ENCODE data around the gene PPIL4.
"Not testable (repeated sequence)": the region's sequence is repeated elsewhere in the genome, so short reads cannot be mapped to it uniquely, and the experiment has no call there.

Gene PPIL4

GRCh38 chr6:149503276-149503675 is 42.6 kb downstream of the PPIL4 start:
- DNase-seq = no peak
- peak overlapping the region; percentile 17 to 62 for H3K27ac Mint-ChIP-seq
- H3K36me3 Mint-ChIP-seq (ENCODE audit: insufficient read depth) = peaks cover 37% of the 10 kb centered on the region
- H3K9me3 Mint-ChIP-seq = no peaks in the 10 kb centered on the region
- peaks cover 5 to 11% of the 10 kb centered on the region in 2 donors for H3K4me1 Mint-ChIP-seq (ENCODE audit: low read depth in 2 of 2)
- ATAC-seq (replicated peaks) = no peak
- no peaks in the 10 kb centered on the region for H3K27me3 Mint-ChIP-seq
- no peak overlapping the region for H3K4me3 Mint-ChIP-seq

- no peak overlapping the region for H3K4me3 Mint-ChIP-seq
- ATAC-seq (replicated peaks) (no peak), DNase-seq (no peak)
- peaks cover 39% of the 10 kb centered on the region for H3K36me3 Mint-ChIP-seq (ENCODE audit: insufficient read depth)
- no peaks in the 10 kb centered on the region for H3K27me3 Mint-ChIP-seq
- H3K9me3 Mint-ChIP-seq = no peaks in the 10 kb centered on the region
- H3K27ac Mint-ChIP-seq = no peak overlapping the region
- peaks cover 2 to 7% of the 10 kb centered on the region in 2 donors for H3K4me1 Mint-ChIP-seq (ENCODE audit: low read depth in 2 of 2)
Observed at GRCh38 chr6:149501768-149502167, 44.1 kb downstream of the PPIL4 start.

GRCh38 chr6:149501201-149501600 is 44.6 kb downstream of the PPIL4 start:
- DNase-seq = no peak
- Mint-ChIP-seq H3K27ac (peak overlapping the region; percentile 38 to 41), H3K4me3 (no peak overlapping the region), H3K27me3 (no peaks in the 10 kb centered on the region), H3K9me3 (no peaks in the 10 kb centered on the region), H3K4me1 (ENCODE audit: low read depth in 2 of 2) (peaks cover 2 to 7% of the 10 kb centered on the region in 2 donors), H3K36me3 (ENCODE audit: insufficient read depth) (peaks cover 39% of the 10 kb centered on the region)
- no peak for ATAC-seq (replicated peaks)

- H3K4me1 Mint-ChIP-seq (ENCODE audit: low read depth in 2 of 2) = peaks cover 3 to 14% of the 10 kb centered on the region in 2 donors
Observed at GRCh38 chr6:149500096-149500495, 45.7 kb downstream of the PPIL4 start.

GRCh38 chr6:149499066-149499465 is 46.8 kb downstream of the PPIL4 start:
- H3K36me3 Mint-ChIP-seq (ENCODE audit: insufficient read depth) = peaks cover 30% of the 10 kb centered on the region
- no peak overlapping the region for H3K4me3 Mint-ChIP-seq
- peaks cover 5 to 17% of the 10 kb centered on the region in 2 donors for H3K4me1 Mint-ChIP-seq (ENCODE audit: low read depth in 2 of 2)
- no peaks in the 10 kb centered on the region for H3K9me3 Mint-ChIP-seq
- no peak for DNase-seq
- H3K27ac Mint-ChIP-seq = peak overlapping the region; percentile 31 to 51
- H3K27me3 Mint-ChIP-seq = no peaks in the 10 kb centered on the region
- no peak for ATAC-seq (replicated peaks)

More at GRCh38 chr6:149500096-149500495, 45.7 kb downstream of the PPIL4 start:
- Mint-ChIP-seq H3K27me3 (no peaks in the 10 kb centered on the region), H3K9me3 (no peaks in the 10 kb centered on the region), H3K27ac (peak overlapping the region; percentile 41 to 76), H3K36me3 (ENCODE audit: insufficient read depth) (peaks cover 35% of the 10 kb centered on the region), H3K4me3 (no peak overlapping the region)
- DNase-seq (no peak), ATAC-seq (replicated peaks) (no peak)

- DNase-seq (no peak), ATAC-seq (replicated peaks) (no peak)
- Mint-ChIP-seq H3K9me3 (no peaks in the 10 kb centered on the region), H3K4me1 (ENCODE audit: low read depth in 2 of 2) (peaks cover 7 to 26% of the 10 kb centered on the region in 2 donors), H3K4me3 (no peak overlapping the region), H3K27me3 (no peaks in the 10 kb centered on the region), H3K36me3 (ENCODE audit: insufficient read depth) (peaks cover 28% of the 10 kb centered on the region), H3K27ac (peak overlapping the region; percentile 15 to 77)
Observed at GRCh38 chr6:149497365-149497764, 48.5 kb downstream of the PPIL4 start.

GRCh38 chr6:149496597-149496996 is 49.2 kb downstream of the PPIL4 start:
- ATAC-seq (replicated peaks); H3K27me3 Mint-ChIP-seq; DNase-seq; H3K9me3 Mint-ChIP-seq: not testable (repeated sequence)
- peaks cover 7 to 26% of the 10 kb centered on the region in 2 donors for H3K4me1 Mint-ChIP-seq (ENCODE audit: low read depth in 2 of 2)
- H3K4me3 Mint-ChIP-seq = peak overlapping the region in 1 of 2 donors; percentile 61
- H3K27ac Mint-ChIP-seq = peak overlapping the region; percentile 53 to 94
- peaks cover 32% of the 10 kb centered on the region for H3K36me3 Mint-ChIP-seq (ENCODE audit: insufficient read depth)

GRCh38 chr6:149495349-149496016 is 50.4 kb downstream of the PPIL4 start:
- peaks cover 7 to 26% of the 10 kb centered on the region in 2 donors for H3K4me1 Mint-ChIP-seq (ENCODE audit: low read depth in 2 of 2)
- not testable (repeated sequence) for DNase-seq

GRCh38 chr6:149494810-149495209 is 51.0 kb downstream of the PPIL4 start:
- ATAC-seq (replicated peaks) (peak; percentile 95), DNase-seq (peak; percentile 29 to 43 (median 34))
- Mint-ChIP-seq H3K4me1 (ENCODE audit: low read depth in 2 of 2) (peaks cover 7 to 26% of the 10 kb centered on the region in 2 donors), H3K36me3 (ENCODE audit: insufficient read depth) (peaks cover 27% of the 10 kb centered on the region), H3K4me3 (peak overlapping the region; percentile 61 to 73), H3K27ac (peak overlapping the region; percentile 88 to 94)
- H3K27me3 Mint-ChIP-seq, H3K9me3 Mint-ChIP-seq: not testable (repeated sequence)

More at GRCh38 chr6:149495349-149496016, 50.4 kb downstream of the PPIL4 start:
- not testable (repeated sequence) for H3K27me3 Mint-ChIP-seq, H3K9me3 Mint-ChIP-seq
- Mint-ChIP-seq H3K36me3 (ENCODE audit: insufficient read depth) (peaks cover 29% of the 10 kb centered on the region), H3K27ac (peak overlapping the region; percentile 88 to 94), H3K4me3 (peak overlapping the region; percentile 61 to 73)
- ATAC-seq (replicated peaks) = peak; percentile 35

- Mint-ChIP-seq H3K4me1 (ENCODE audit: low read depth in 2 of 2) (peaks cover 7 to 26% of the 10 kb centered on the region in 2 donors), H3K27ac (peak overlapping the region; percentile 88 to 94), H3K36me3 (ENCODE audit: insufficient read depth) (peaks cover 27% of the 10 kb centered on the region), H3K4me3 (no peak overlapping the region), H3K9me3 (no peaks in the 10 kb centered on the region), H3K27me3 (no peaks in the 10 kb centered on the region)
- DNase-seq (no peak), ATAC-seq (replicated peaks) (no peak)
Observed at GRCh38 chr6:149493761-149494320, 52.0 kb downstream of the PPIL4 start.

GRCh38 chr6:149492798-149493343 is 53.0 kb downstream of the PPIL4 start:
- ATAC-seq (replicated peaks) = no peak
- H3K27me3 Mint-ChIP-seq = no peaks in the 10 kb centered on the region
- H3K36me3 Mint-ChIP-seq (ENCODE audit: insufficient read depth) = peaks cover 27% of the 10 kb centered on the region
- peak overlapping the region in 1 of 2 donors; percentile 94 for H3K27ac Mint-ChIP-seq
- H3K9me3 Mint-ChIP-seq = no peaks in the 10 kb centered on the region
- H3K4me1 Mint-ChIP-seq (ENCODE audit: low read depth in 2 of 2) = peaks cover 7 to 24% of the 10 kb centered on the region in 2 donors
- H3K4me3 Mint-ChIP-seq = no peak overlapping the region
- DNase-seq = no peak

GRCh38 chr6:149489967-149490366 is 55.9 kb downstream of the PPIL4 start:
- Mint-ChIP-seq H3K4me3 (no peak overlapping the region), H3K36me3 (ENCODE audit: insufficient read depth) (peaks cover 21% of the 10 kb centered on the region), H3K27ac (no peak overlapping the region), H3K9me3 (no peaks in the 10 kb centered on the region), H3K4me1 (ENCODE audit: low read depth in 2 of 2) (peaks cover 12 to 23% of the 10 kb centered on the region in 2 donors), H3K27me3 (no peaks in the 10 kb centered on the region)
- ATAC-seq (replicated peaks) (no peak), DNase-seq (no peak)

- no peak for DNase-seq
- H3K36me3 Mint-ChIP-seq (ENCODE audit: insufficient read depth) = peaks cover 26% of the 10 kb centered on the region
- no peak overlapping the region for H3K27ac Mint-ChIP-seq
- no peak for ATAC-seq (replicated peaks)
- H3K4me3 Mint-ChIP-seq = no peak overlapping the region
- H3K27me3 Mint-ChIP-seq = no peaks in the 10 kb centered on the region
- H3K4me1 Mint-ChIP-seq (ENCODE audit: low read depth in 2 of 2) = peaks cover 16 to 28% of the 10 kb centered on the region in 2 donors
- no peaks in the 10 kb centered on the region for H3K9me3 Mint-ChIP-seq
Observed at GRCh38 chr6:149488815-149489214, 57.0 kb downstream of the PPIL4 start.

- Mint-ChIP-seq H3K4me1 (ENCODE audit: low read depth in 2 of 2) (peaks cover 27 to 35% of the 10 kb centered on the region in 2 donors), H3K27ac (peak overlapping the region in 1 of 2 donors; percentile 100)
- DNase-seq = no peak
Observed at GRCh38 chr6:149487316-149487715, 58.5 kb downstream of the PPIL4 start.

More at GRCh38 chr6:149487316-149487715, 58.5 kb downstream of the PPIL4 start:
- no peaks in the 10 kb centered on the region for H3K9me3 Mint-ChIP-seq
- peaks cover 38% of the 10 kb centered on the region for H3K36me3 Mint-ChIP-seq (ENCODE audit: insufficient read depth)
- no peak overlapping the region for H3K4me3 Mint-ChIP-seq
- ATAC-seq (replicated peaks) = no peak
- no peaks in the 10 kb centered on the region for H3K27me3 Mint-ChIP-seq

Measured in effector memory CD8-positive, alpha-beta T cell (primary cell).